Stimulated activated naive B cell treated with anti-CD40 and anti-IgM and Interleukin-4, amounts not matched to agents 10 μg/mL and 1 μg/mL and 100 μg/mL, for 72 hours (primary cell): ENCODE measurements around the gene SMARCA4.
"Not testable (repeated sequence)": the region's sequence is repeated elsewhere in the genome, so short reads cannot be mapped to it uniquely, and the experiment has no call there.

Experiments used
- ATAC-seq, 2 donors: fragments of 150-1000 bp; cut with Tn5 transposase; replicated peaks; 2 replicates each; pipeline ENCODE4 v1.10.0; 2021; ENCODE audit warnings: moderate library complexity in 1 of 2
- DNase-seq: peaks from one replicate; pipeline ENCODE4 v3.0.0; 2021
- H3K27ac Mint-ChIP-seq: one replicate; pipeline ENCODE4 v1.8.0; 2022; ENCODE audit warnings: mild to moderate bottlenecking, mixed read lengths
- H3K27me3 Mint-ChIP-seq, 2 donors: one replicate each; pipeline ENCODE4 v1.8.0; 2022; ENCODE audit warnings: mixed read lengths in 2 of 2
- H3K36me3 Mint-ChIP-seq, 2 donors: one replicate each; pipeline ENCODE4 v1.8.0; 2022; ENCODE audit warnings: mixed read lengths in 2 of 2, mild to moderate bottlenecking in 1 of 2
- H3K4me1 Mint-ChIP-seq, 2 donors: one replicate each; pipeline ENCODE4 v1.8.0; 2022; ENCODE audit warnings: mixed read lengths in 2 of 2, mild to moderate bottlenecking in 1 of 2
- H3K4me3 Mint-ChIP-seq, 2 donors: one replicate each; pipeline ENCODE4 v1.8.0; 2022; ENCODE audit warnings: mild to moderate bottlenecking in 2 of 2, mixed read lengths in 2 of 2, moderate library complexity in 1 of 2
- H3K9me3 Mint-ChIP-seq, 2 donors: one replicate each; pipeline ENCODE4 v1.8.0; 2022; ENCODE audit warnings: mixed read lengths in 2 of 2, mild to moderate bottlenecking in 1 of 2

Gene SMARCA4

DNA sequence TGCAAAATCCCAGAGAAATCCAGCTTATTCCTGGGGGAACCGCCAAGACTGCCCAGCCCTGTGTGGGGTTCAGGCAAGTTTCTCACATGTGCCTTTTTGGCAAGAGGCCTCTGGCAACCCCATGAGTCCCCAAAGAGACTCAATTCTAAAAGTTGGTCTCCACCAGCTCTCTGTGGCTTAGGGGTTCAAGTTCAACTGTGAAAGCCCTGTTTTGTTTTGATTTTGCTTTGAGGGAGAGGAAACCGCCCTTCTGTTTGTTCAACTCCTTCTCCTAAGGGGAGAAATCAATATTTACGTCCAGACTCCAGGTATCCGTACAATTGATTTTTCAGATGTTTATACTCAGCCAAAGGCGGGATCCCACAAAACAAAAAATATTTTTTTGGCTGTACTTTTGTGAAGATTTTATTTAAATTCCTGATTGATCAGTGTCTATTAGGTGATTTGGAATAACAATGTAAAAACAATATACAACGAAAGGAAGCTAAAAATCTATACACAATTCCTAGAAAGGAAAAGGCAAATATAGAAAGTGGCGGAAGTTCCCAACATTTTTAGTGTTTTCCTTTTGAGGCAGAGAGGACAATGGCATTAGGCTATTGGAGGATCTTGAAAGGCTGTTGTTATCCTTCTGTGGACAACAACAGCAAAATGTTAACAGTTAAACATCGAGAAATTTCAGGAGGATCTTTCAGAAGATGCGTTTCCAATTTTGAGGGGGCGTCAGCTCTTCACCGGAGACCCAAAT, 127.8 kb downstream of the SMARCA4 start:
- ATAC-seq = no peak
- Mint-ChIP-seq H3K27ac (peak overlapping the region; percentile 98), H3K4me1 (peaks cover 11 to 41% of the 10 kb centered on the region in 2 donors), H3K9me3 (no peaks in the 10 kb centered on the region), H3K27me3 (peaks cover 4% of the 10 kb centered on the region in 2 donors), H3K4me3 (peak overlapping the region; percentile 93 to 96), H3K36me3 (peaks cover 10 to 20% of the 10 kb centered on the region in 2 donors)
- no peak for DNase-seq

DNA sequence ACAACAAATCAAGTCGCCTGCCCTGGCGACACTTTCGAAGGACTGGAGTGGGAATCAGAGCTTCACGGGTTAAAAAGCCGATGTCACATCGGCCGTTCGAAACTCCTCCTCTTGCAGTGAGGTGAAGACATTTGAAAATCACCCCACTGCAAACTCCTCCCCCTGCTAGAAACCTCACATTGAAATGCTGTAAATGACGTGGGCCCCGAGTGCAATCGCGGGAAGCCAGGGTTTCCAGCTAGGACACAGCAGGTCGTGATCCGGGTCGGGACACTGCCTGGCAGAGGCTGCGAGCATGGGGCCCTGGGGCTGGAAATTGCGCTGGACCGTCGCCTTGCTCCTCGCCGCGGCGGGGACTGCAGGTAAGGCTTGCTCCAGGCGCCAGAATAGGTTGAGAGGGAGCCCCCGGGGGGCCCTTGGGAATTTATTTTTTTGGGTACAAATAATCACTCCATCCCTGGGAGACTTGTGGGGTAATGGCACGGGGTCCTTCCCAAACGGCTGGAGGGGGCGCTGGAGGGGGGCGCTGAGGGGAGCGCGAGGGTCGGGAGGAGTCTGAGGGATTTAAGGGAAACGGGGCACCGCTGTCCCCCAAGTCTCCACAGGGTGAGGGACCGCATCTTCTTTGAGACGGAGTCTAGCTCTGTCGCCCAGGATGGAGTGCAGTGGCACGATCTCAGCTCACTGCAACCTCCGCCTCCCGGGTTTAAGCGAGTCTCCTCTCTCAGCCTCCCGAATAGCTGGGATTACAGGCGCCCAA, 128.6 kb downstream of the SMARCA4 start, which contains the start of gene LDLR:
Gene LDLR (plus strand): TSS at position 210 of the 760 bp plus-strand sequence. CDS start 86 bp downstream, at position 296.
- no peaks in the 10 kb centered on the region for H3K9me3 Mint-ChIP-seq
- H3K27ac Mint-ChIP-seq = peak within 1 kb of the TSS; percentile 98
- ATAC-seq (peak; percentile 49 to 61), DNase-seq (peak; percentile 70)
- peak within 1 kb of the TSS; percentile 93 to 96 for H3K4me3 Mint-ChIP-seq
- peaks cover 12 to 44% of the 10 kb centered on the region in 2 donors for H3K4me1 Mint-ChIP-seq
- H3K36me3 Mint-ChIP-seq = peaks cover 12 to 22% of the 10 kb centered on the region in 2 donors
- no peaks in the 10 kb centered on the region for H3K27me3 Mint-ChIP-seq

DNA sequence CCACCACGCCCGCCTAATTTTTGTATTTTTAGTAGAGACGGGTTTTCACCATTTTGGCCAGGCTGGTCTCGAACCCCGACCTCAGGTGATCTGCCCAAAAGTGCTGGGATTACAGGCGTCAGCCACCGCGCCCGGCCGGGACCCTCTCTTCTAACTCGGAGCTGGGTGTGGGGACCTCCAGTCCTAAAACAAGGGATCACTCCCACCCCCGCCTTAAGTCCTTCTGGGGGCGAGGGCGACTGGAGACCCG, 129.1 kb downstream of the SMARCA4 start:
- peak overlapping the region; percentile 93 to 96 for H3K4me3 Mint-ChIP-seq
- peak overlapping the region; percentile 98 for H3K27ac Mint-ChIP-seq
- peak; percentile 28 to 29 for ATAC-seq
- DNase-seq, H3K9me3 Mint-ChIP-seq, H3K27me3 Mint-ChIP-seq: not testable (repeated sequence)
- peaks cover 18 to 49% of the 10 kb centered on the region in 2 donors for H3K4me1 Mint-ChIP-seq
- H3K36me3 Mint-ChIP-seq = peaks cover 17 to 27% of the 10 kb centered on the region in 2 donors

DNA sequence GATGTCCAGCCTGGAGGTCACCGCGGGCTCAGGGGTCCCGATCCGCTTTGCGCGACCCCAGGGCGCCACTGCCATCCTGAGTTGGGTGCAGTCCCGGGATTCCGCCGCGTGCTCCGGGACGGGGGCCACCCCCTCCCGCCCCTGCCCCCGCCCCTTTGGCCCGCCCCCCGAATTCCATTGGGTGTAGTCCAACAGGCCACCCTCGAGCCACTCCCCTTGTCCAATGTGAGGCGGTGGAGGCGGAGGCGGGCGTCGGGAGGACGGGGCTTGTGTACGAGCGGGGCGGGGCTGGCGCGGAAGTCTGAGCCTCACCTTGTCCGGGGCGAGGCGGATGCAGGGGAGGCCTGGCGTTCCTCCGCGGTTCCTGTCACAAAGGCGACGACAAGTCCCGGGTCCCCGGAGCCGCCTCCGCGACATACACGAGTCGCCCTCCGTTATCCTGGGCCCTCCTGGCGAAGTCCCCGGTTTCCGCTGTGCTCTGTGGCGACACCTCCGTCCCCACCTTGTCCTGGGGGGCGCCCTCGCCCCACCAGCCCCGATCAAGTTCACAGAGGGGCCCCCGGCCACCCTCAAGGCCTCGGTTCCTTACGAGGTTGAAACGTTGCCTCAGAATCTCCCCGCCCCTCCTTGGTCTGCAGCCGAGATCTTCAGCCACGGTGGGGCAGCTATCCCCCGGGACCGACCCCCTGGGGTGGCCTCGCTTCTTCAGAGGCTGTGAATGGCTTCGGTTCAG, 129.6 kb downstream of the SMARCA4 start:
- no peaks in the 10 kb centered on the region for H3K9me3 Mint-ChIP-seq
- H3K27me3 Mint-ChIP-seq = no peaks in the 10 kb centered on the region
- peaks cover 19 to 31% of the 10 kb centered on the region in 2 donors for H3K36me3 Mint-ChIP-seq
- DNase-seq (peak; percentile 91), ATAC-seq (peak; percentile 85 to 90)
- H3K4me1 Mint-ChIP-seq = peaks cover 20 to 54% of the 10 kb centered on the region in 2 donors
- peak overlapping the region; percentile 93 to 96 for H3K4me3 Mint-ChIP-seq
- H3K27ac Mint-ChIP-seq = peak overlapping the region; percentile 98

DNA sequence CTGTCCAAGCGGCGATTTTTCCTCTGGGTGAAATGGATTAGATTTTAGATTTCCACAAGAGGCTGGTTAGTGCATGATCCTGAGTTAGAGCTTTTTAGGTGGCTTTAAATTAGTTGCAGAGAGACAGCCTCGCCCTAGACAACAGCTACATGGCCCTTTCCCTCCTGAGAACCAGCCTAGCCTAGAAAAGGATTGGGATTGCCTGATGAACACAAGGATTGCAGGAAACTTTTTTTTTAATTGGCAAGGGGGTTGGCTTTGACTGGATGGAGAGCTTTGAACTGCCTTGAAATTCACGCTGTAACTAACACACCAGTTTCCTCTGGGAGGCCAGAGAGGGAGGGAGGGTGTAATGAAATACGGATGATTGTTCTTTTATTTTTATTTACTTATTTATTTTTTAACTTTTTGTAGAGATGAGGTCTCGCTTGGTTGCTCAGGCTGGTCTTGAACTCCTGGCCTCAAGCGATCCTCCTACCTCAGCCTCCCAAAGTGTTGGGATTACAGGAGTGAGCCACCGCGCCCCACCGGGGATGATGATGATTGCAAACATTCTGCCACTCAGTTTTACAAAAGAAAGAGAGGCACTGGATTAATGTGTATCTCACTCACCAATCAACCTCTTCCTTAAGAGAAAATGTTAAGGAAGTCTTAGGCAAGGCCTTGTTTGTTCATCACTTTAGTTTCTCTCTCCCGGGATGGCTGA, 130.3 kb downstream of the SMARCA4 start:
- Mint-ChIP-seq H3K4me3 (peak overlapping the region; percentile 93 to 96), H3K4me1 (peaks cover 25 to 61% of the 10 kb centered on the region in 2 donors), H3K36me3 (peaks cover 25 to 37% of the 10 kb centered on the region in 2 donors), H3K27me3 (no peaks in the 10 kb centered on the region), H3K9me3 (no peaks in the 10 kb centered on the region), H3K27ac (peak overlapping the region; percentile 98)
- no peak for DNase-seq
- no peak for ATAC-seq

DNA sequence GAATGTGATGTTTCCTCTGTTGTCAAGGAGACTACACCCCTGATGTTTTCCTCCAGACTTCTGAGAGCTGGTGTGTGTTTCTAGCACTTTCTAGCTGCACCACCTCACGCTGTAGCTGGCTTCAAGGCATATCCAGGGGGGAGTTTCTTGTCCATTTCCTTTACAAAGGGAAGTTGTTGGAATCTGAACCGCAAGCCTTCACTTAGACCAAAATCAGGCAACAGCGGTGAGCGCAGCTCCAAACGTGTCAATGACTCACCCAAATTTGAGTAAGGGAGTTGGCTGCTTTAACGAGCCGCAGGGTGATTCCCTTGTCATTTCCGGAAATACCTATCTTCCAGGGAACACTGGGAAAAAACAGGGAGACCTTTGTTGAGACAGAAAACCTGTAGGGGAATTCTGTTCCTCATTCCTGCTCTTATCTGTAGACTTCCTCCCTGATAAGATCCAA, 130.9 kb downstream of the SMARCA4 start:
- no peaks in the 10 kb centered on the region for H3K27me3 Mint-ChIP-seq
- peak overlapping the region; percentile 93 to 96 for H3K4me3 Mint-ChIP-seq
- H3K36me3 Mint-ChIP-seq = peaks cover 30 to 43% of the 10 kb centered on the region in 2 donors
- no peak overlapping the region for H3K27ac Mint-ChIP-seq
- H3K4me1 Mint-ChIP-seq = peaks cover 30 to 67% of the 10 kb centered on the region in 2 donors
- ATAC-seq (no peak), DNase-seq (no peak)
- peaks cover 0 to 3% of the 10 kb centered on the region in 2 donors for H3K9me3 Mint-ChIP-seq

DNA sequence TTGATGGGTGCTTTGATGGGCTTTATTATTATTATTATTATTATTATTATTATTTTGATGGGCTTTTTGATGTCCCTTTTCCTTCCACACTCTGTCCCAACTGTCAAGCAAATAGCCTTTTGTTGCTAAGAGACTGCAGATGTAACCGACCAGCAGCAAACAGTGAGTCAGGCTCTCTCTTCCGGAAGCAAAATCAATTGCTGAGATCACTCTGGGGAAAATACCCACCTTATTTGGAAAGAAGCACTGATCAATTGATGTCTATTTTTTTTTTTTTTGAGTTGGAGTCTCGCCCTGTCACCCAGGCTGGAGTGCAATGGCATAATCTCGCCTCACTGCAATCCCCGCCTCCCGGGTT, 131.3 kb downstream of the SMARCA4 start:
- Mint-ChIP-seq H3K4me3 (peak overlapping the region in 1 of 2 donors; percentile 65), H3K27me3 (no peaks in the 10 kb centered on the region), H3K36me3 (peaks cover 31 to 44% of the 10 kb centered on the region in 2 donors), H3K27ac (no peak overlapping the region), H3K4me1 (peaks cover 30 to 67% of the 10 kb centered on the region in 2 donors), H3K9me3 (peaks cover 0 to 3% of the 10 kb centered on the region in 2 donors)
- ATAC-seq = no peak
- DNase-seq = no peak

DNA sequence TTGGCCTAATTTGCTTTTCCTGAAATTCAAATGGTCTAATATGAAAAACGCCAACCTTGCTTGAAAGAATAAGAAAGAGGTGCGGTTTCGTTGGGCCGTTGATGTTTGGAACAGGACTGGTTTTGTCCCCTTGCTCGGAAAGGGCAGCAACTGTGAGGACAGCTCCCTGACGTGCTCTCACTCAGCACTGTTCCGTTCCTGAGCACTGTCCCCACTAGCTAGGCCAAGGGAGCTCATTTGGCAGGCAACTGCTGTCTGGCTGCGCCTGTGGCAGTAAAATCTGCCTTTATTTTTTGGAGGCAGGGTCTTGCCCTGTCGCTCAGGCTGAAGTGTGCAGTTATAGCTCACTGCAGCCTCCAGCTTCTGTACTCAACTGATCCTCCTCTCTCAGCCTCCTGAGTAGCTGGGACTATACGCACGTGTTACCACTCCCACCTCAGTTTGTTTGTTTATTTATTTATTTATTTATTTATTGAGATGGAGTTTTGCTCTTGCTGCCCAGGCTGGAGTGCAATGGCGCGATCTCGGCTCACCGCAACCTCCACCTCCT, 132.9 kb downstream of the SMARCA4 start:
- H3K36me3 Mint-ChIP-seq = peaks cover 35 to 49% of the 10 kb centered on the region in 2 donors
- H3K27ac Mint-ChIP-seq = no peak overlapping the region
- no peak for ATAC-seq
- peak overlapping the region in 1 of 2 donors; percentile 13 for H3K4me3 Mint-ChIP-seq
- H3K4me1 Mint-ChIP-seq = peaks cover 30 to 62% of the 10 kb centered on the region in 2 donors
- H3K9me3 Mint-ChIP-seq = peaks cover 0 to 3% of the 10 kb centered on the region in 2 donors
- no peak for DNase-seq
- no peaks in the 10 kb centered on the region for H3K27me3 Mint-ChIP-seq

DNA sequence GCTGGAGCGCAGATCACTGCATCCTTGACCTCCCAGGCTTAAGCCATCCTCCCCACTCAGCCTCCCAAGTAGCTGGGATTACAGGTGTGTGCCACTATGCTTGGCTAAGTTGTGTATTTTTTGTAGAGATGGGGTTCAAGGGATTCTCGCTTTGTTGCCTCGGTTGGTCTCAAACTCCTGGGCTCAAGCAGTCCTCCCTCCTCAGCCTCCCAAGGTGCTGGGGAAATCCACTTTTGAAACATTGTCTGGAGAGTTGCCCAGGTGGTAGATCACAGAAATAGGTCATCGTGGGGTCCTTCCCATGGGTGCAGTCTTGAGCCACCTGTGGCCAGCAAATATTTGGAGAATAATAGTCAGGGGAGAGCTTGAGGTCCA, 133.7 kb downstream of the SMARCA4 start:
- peaks cover 40 to 54% of the 10 kb centered on the region in 2 donors for H3K36me3 Mint-ChIP-seq

DNA sequence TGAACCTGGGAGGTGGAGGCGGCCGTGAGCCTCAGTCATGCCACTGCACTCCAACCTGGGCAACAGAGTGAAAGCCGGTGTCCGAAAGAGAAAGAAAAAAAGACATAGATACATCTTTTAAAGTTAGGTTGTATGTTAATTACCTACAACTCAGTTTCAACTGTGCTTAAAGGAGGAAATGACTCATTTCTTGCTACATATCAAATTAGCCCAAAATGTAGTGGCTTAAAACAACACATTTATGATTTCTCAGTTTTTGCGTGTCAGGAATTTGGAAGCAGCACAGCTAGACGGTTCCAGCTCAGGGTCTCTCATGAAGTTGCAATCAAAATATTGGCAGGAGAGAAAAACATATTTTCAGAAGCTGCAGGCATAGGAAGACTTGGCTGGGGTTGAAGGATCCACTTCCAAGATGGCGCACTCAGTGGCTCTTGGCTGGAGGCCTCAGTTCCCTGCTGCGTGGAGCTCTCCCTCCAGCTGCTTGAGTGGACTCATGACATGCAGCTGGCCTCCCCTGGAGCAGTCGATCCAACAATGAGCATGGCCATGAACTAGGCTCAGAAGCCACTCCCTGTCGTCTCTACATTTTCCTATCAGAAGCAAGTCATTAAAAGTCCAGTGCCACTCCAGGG, 135.5 kb downstream of the SMARCA4 start:
- Mint-ChIP-seq H3K27me3 (peaks cover 4 to 6% of the 10 kb centered on the region in 2 donors), H3K4me3 (peak overlapping the region; percentile 70 to 75), H3K27ac (peak overlapping the region; percentile 65), H3K36me3 (peaks cover 55 to 63% of the 10 kb centered on the region in 2 donors), H3K9me3 (peaks cover 0 to 3% of the 10 kb centered on the region in 2 donors), H3K4me1 (peaks cover 25 to 47% of the 10 kb centered on the region in 2 donors)
- no peak for DNase-seq
- ATAC-seq = peak; percentile 38 to 46

More for the DNA sequence above, 133.7 kb downstream of the SMARCA4 start:
- DNase-seq (no peak), ATAC-seq (no peak)
- H3K4me3 Mint-ChIP-seq = peak overlapping the region; percentile 13 to 51
- H3K27me3 Mint-ChIP-seq = no peaks in the 10 kb centered on the region
- peaks cover 0 to 3% of the 10 kb centered on the region in 2 donors for H3K9me3 Mint-ChIP-seq
- peaks cover 28 to 55% of the 10 kb centered on the region in 2 donors for H3K4me1 Mint-ChIP-seq
- H3K27ac Mint-ChIP-seq = no peak overlapping the region

DNA sequence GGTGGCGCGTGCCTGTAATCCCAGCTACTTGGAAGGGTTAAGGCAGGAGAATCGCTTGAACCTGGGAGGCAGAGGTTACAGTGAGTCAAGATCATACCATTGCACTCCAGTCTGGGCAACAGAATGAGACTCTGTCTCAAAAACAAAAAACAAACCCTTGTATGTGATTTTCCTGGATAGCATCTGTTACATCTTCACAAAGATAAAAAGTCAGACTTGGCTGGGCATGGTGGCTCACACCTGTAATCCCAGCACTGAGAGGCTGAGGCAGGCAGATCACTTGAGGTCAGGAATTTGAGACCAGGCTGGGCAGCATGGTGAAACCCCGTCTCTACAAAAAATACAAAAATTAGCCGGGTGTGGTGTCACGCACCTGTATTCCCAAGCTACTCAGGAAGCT, 136.5 kb downstream of the SMARCA4 start:
- H3K36me3 Mint-ChIP-seq = peaks cover 63 to 67% of the 10 kb centered on the region in 2 donors
- H3K27me3 Mint-ChIP-seq, H3K4me3 Mint-ChIP-seq, H3K9me3 Mint-ChIP-seq, ATAC-seq, DNase-seq: not testable (repeated sequence)
- peak overlapping the region; percentile 31 for H3K27ac Mint-ChIP-seq
- H3K4me1 Mint-ChIP-seq = peaks cover 25 to 39% of the 10 kb centered on the region in 2 donors

DNA sequence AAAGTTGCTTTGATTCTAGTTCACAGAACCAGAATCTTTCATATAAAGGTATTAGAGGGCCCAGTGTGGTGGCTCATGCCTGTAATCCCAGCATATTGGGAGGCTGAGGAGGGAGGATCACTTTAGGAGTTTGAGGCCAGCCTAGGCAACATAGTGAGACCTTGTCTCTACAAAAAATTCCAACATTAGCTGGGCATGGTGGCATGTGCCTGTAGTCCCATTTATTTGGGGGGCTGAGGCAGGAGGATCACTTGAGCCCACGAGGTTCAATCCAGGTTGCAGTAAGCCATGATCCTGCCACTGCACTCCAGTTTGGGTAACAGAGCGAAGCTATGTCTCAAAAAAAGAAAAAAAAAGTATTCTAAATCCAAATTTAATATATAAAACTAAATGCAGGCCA, 137.5 kb downstream of the SMARCA4 start:
- no peak for ATAC-seq
- Mint-ChIP-seq H3K4me1 (peaks cover 19 to 29% of the 10 kb centered on the region in 2 donors), H3K27me3 (peaks cover 4 to 6% of the 10 kb centered on the region in 2 donors), H3K4me3 (no peak overlapping the region), H3K36me3 (peaks cover 64 to 70% of the 10 kb centered on the region in 2 donors), H3K27ac (no peak overlapping the region), H3K9me3 (peaks cover 0 to 3% of the 10 kb centered on the region in 2 donors)
- no peak for DNase-seq

DNA sequence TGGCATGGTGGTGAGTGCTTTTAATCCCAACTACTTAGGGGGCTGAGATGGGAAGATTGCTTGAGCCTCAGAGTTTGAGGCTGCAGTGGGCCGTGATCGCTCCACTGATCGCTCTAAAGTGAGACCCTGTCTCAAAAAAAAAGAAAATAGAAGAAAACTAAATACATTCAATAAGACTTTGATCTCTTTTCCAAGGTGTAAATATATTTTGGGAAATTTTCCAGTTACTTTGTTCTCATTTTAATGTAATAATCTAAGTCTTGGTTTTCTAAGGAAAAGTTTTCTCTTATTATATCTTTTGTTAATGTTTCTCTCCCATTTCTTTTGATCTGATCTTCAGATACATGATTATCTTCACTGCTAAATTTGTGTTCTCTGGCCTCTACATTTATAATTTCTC, 138.0 kb downstream of the SMARCA4 start:
- H3K4me1 Mint-ChIP-seq = peaks cover 19 to 26% of the 10 kb centered on the region in 2 donors
- H3K36me3 Mint-ChIP-seq = peaks cover 67 to 75% of the 10 kb centered on the region in 2 donors
- H3K9me3 Mint-ChIP-seq = peaks cover 0 to 3% of the 10 kb centered on the region in 2 donors
- no peak overlapping the region for H3K4me3 Mint-ChIP-seq
- H3K27me3 Mint-ChIP-seq = peaks cover 4 to 6% of the 10 kb centered on the region in 2 donors
- DNase-seq = no peak
- ATAC-seq = no peak
- H3K27ac Mint-ChIP-seq = no peak overlapping the region
